ENCODE measurements around the gene ZNF350. TPM values are rescaled to one million over a fixed set of nuclear protein-coding genes. Genes with fewer than 3 reads are reported as not detected.
"Not testable (repeated sequence)": the region's sequence is repeated elsewhere in the genome, so short reads cannot be mapped to it uniquely, and the experiment has no call there.

Gene ZNF350
- total RNA-seq, 1 donor from 2014 or later = 35.2 TPM

- ATAC-seq (ENCODE audit: low read depth) (no peak), DNase-seq (no peak)
- Mint-ChIP-seq H3K36me3 (ENCODE audit: low read depth) (peaks cover 89% of the 10 kb centered on the region), H3K9me3 (peaks cover 62% of the 10 kb centered on the region), H3K4me1 (no peaks in the 10 kb centered on the region), H3K27ac (no peak overlapping the region), H3K4me3 (no peak overlapping the region), H3K27me3 (no peaks in the 10 kb centered on the region)
- ChIA-PET CTCF (no interaction called here), POLR2A (no interaction called here)
- intact Hi-C loops (cut with micrococcal nuclease) = no loop called here
- TF ChIP-seq CTCF (IDR thresholded peaks at IDR 0.05) = no peak
These were observed 21.1 kb downstream of the ZNF350 start for GRCh38 chr19:51965583-51965982.

GRCh38 chr19:51960621-51961233 lies 25.9 kb downstream of the ZNF350 start:
- peaks cover 68% of the 10 kb centered on the region for H3K9me3 Mint-ChIP-seq
- H3K4me1 Mint-ChIP-seq; intact Hi-C loops (cut with micrococcal nuclease); ATAC-seq (ENCODE audit: low read depth); H3K27ac Mint-ChIP-seq; H3K27me3 Mint-ChIP-seq; H3K4me3 Mint-ChIP-seq; POLR2A ChIA-PET; DNase-seq; CTCF ChIA-PET: not testable (repeated sequence)
- peaks cover 82% of the 10 kb centered on the region for H3K36me3 Mint-ChIP-seq (ENCODE audit: low read depth)

- ATAC-seq (ENCODE audit: low read depth) (no peak), DNase-seq (no peak)
- Mint-ChIP-seq H3K27me3 (no peaks in the 10 kb centered on the region), H3K4me3 (no peak overlapping the region), H3K36me3 (ENCODE audit: low read depth) (peaks cover 73% of the 10 kb centered on the region), H3K4me1 (no peaks in the 10 kb centered on the region), H3K27ac (no peak overlapping the region), H3K9me3 (peaks cover 64% of the 10 kb centered on the region)
- POLR2A ChIA-PET = no interaction called here
- no peak for TF ChIP-seq CTCF (IDR thresholded peaks at IDR 0.05)
- intact Hi-C loops (cut with micrococcal nuclease) = no loop called here
- CTCF ChIA-PET = no interaction called here
These were observed 26.8 kb downstream of the ZNF350 start for GRCh38 chr19:51959791-51960190.

- POLR2A ChIA-PET; H3K27ac Mint-ChIP-seq; H3K27me3 Mint-ChIP-seq; intact Hi-C loops (cut with micrococcal nuclease); ATAC-seq (ENCODE audit: low read depth); H3K4me1 Mint-ChIP-seq; H3K4me3 Mint-ChIP-seq; CTCF ChIA-PET; DNase-seq: not testable (repeated sequence)
- Mint-ChIP-seq H3K9me3 (peaks cover 56% of the 10 kb centered on the region), H3K36me3 (ENCODE audit: low read depth) (peaks cover 58% of the 10 kb centered on the region)
These were observed 28.8 kb downstream of the ZNF350 start for GRCh38 chr19:51957846-51958245.

- no peak for ATAC-seq (ENCODE audit: low read depth)
- intact Hi-C loops (cut with micrococcal nuclease) = no loop called here
- Mint-ChIP-seq H3K9me3 (peaks cover 51% of the 10 kb centered on the region), H3K36me3 (ENCODE audit: low read depth) (peaks cover 50% of the 10 kb centered on the region), H3K27me3 (no peaks in the 10 kb centered on the region), H3K4me3 (no peak overlapping the region), H3K27ac (no peak overlapping the region), H3K4me1 (no peaks in the 10 kb centered on the region)
- POLR2A ChIA-PET = no interaction called here
- CTCF ChIA-PET = no interaction called here
- no peak for TF ChIP-seq CTCF (IDR thresholded peaks at IDR 0.05)
- DNase-seq = no peak
These were observed 37.7 kb downstream of the ZNF350 start for GRCh38 chr19:51948975-51949374.

- Mint-ChIP-seq H3K27me3 (no peaks in the 10 kb centered on the region), H3K4me3 (no peak overlapping the region), H3K27ac (no peak overlapping the region), H3K9me3 (peaks cover 62% of the 10 kb centered on the region), H3K4me1 (no peaks in the 10 kb centered on the region), H3K36me3 (ENCODE audit: low read depth) (peaks cover 65% of the 10 kb centered on the region)
- intact Hi-C loops (cut with micrococcal nuclease) = no loop called here
- DNase-seq = no peak
- ATAC-seq (ENCODE audit: low read depth) = no peak
- no peak for TF ChIP-seq CTCF (IDR thresholded peaks at IDR 0.05)
- CTCF ChIA-PET = no interaction called here
- POLR2A ChIA-PET = no interaction called here
These were observed 40.0 kb downstream of the ZNF350 start for GRCh38 chr19:51946602-51947001.

All from activated B cell treated with CpG ODN at 0.5 μM for 24 hours (primary cell).